Colonic mucosa (tissue), 4 donors: Measurements from ENCODE around the gene GRID1. TPM values are rescaled to one million over a fixed set of nuclear protein-coding genes. Genes with fewer than 3 reads are reported as not detected.

Experiments used
- DNase-seq: peaks from one replicate; pipeline ENCODE4 v3.0.0-alpha.2; 2020
- H3K27ac ChIP-seq: fragments of 200-600 bp; one replicate; pipeline ENCODE4 v1.8.0; 2021
- H3K27me3 ChIP-seq: fragments of 200-600 bp; one replicate; pipeline ENCODE4 v1.8.0; 2021
- H3K36me3 ChIP-seq: fragments of 200-600 bp; one replicate; pipeline ENCODE4 v1.8.0; 2021
- H3K4me1 ChIP-seq: fragments of 200-600 bp; one replicate; pipeline ENCODE4 v1.8.0; 2021; ENCODE audit warnings: mild to moderate bottlenecking
- H3K4me3 ChIP-seq: fragments of 200-600 bp; one replicate; pipeline ENCODE4 v1.8.0; 2021
- H3K9ac ChIP-seq, 2 donors: one replicate each; pipeline ENCODE4 v1.7.0; 2013; ENCODE audit warnings: control low read depth in 2 of 2, low read depth in 2 of 2, low read length in 2 of 2
- H3K9me3 ChIP-seq: fragments of 200-600 bp; one replicate; pipeline ENCODE4 v1.8.0; 2021
- intact Hi-C: fragments of 100-400 bp; cut with DNase I; formaldehyde crosslinking; loops from one replicate; pipeline ENCODE4 v1.14.1; 2022
- total RNA-seq, 2 donors: library from RNA; stranded (reverse); fragmentation: NEBNext Ultra II Directional in 1 of 2; extraction: Animal tissue kit (Norgen Biotek cat#: 25700) in 1 of 2; gene quantifications; one replicate each; pipeline ENCODE4 v1.2.1, GENCODE V29; 2021
- TF ChIP-seq, protein P1 (sequence below): fragments of 200-600 bp; IDR thresholded peaks from one replicate; pipeline ENCODE4 v1.8.0; 2022; ENCODE audit warnings: antibody characterized with exemption, mild to moderate bottlenecking
- donor health status: healthy.
- donor health status: DM: no; HTN: no; CAD: no.
- donor health status: DM: no; HTN: no; CAD: no.

The GRID1 gene
- total RNA-seq, 2 donors from 2014 or later, result 0.30 to 0.37 TPM

DNA sequence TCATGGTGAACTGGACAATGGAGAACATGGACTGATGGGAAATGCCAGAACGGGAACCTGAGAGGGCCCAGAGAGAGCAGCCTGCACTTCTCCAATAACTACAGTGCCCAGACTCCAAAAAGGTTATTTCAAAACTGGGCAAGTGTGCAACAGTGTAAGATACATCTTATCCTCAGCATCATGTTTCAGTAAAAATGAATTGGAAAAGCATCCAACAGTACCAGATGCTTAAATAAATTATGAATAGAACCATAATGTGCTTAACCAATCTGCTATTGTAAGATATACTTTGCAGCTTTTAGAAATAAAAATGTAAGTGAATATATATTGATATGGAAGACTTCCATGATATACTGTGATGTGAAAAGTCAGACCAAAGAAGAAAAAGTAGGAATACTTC lies 303.3 kb downstream of the GRID1 start:
- H3K36me3 ChIP-seq, result no peaks in the 10 kb centered on the region
- no peaks in the 10 kb centered on the region for H3K4me1 ChIP-seq
- TF ChIP-seq, protein P1, sequence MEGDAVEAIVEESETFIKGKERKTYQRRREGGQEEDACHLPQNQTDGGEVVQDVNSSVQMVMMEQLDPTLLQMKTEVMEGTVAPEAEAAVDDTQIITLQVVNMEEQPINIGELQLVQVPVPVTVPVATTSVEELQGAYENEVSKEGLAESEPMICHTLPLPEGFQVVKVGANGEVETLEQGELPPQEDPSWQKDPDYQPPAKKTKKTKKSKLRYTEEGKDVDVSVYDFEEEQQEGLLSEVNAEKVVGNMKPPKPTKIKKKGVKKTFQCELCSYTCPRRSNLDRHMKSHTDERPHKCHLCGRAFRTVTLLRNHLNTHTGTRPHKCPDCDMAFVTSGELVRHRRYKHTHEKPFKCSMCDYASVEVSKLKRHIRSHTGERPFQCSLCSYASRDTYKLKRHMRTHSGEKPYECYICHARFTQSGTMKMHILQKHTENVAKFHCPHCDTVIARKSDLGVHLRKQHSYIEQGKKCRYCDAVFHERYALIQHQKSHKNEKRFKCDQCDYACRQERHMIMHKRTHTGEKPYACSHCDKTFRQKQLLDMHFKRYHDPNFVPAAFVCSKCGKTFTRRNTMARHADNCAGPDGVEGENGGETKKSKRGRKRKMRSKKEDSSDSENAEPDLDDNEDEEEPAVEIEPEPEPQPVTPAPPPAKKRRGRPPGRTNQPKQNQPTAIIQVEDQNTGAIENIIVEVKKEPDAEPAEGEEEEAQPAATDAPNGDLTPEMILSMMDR, result no peak
- H3K9ac ChIP-seq, result no peak overlapping the region
- no peak for DNase-seq
- no peaks in the 10 kb centered on the region for H3K27me3 ChIP-seq
- H3K9me3 ChIP-seq, result no peaks in the 10 kb centered on the region
- H3K27ac ChIP-seq, result no peak overlapping the region
- H3K4me3 ChIP-seq, result no peak overlapping the region
- intact Hi-C loops, result no loop called here

DNA sequence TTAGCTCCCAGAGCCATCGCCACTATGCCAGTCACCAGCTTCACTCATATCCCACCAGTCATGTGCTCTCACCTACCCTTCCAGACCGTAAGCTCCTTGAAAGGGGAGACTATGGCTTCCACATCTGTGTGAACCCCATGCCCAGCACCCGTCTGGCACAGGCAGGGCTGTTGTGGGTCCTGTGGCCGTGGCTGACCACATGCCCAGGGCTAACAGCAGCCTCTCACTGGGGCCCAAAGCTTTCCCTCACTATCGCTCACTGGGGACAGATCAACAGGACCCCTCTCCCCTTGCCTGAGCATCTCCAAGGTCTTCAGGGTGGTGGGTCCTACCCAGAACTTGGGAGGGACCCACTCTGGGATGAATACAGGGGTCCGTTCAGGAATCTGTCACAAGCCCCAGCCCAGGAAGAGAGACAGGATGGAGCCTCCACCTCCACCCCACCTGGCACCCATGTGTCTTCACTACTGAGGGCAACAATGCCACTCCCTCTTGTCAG lies 303.9 kb downstream of the GRID1 start:
- H3K36me3 ChIP-seq, result no peaks in the 10 kb centered on the region
- H3K4me1 ChIP-seq, result no peaks in the 10 kb centered on the region
- TF ChIP-seq, protein P1, result no peak
- H3K9me3 ChIP-seq, result no peaks in the 10 kb centered on the region
- no peak overlapping the region for H3K27ac ChIP-seq
- no peak overlapping the region for H3K4me3 ChIP-seq
- intact Hi-C loops, result no loop called here
- H3K9ac ChIP-seq, result no peak overlapping the region
- H3K27me3 ChIP-seq, result no peaks in the 10 kb centered on the region
- no peak for DNase-seq

DNA sequence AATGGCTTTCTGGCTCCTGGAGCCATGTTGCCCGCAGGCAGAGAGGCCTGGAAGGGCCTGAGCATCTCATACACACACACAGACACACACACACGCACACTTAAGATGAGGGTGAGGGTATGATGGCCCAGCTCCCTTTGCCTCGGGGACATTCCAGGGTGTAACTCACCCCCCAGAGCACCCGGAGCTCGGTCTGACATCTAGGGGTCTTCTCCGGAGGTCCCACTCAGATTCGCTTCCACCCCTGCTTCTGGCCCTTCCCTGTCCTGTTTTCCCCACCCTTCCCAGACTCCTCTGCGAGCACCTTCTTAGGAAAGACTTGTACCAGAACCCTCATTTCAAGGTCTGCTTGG lies 304.4 kb downstream of the GRID1 start:
- Histone ChIP-seq H3K9me3 (no peaks in the 10 kb centered on the region), H3K27ac (no peak overlapping the region), H3K4me1 (no peaks in the 10 kb centered on the region), H3K36me3 (no peaks in the 10 kb centered on the region), H3K9ac (no peak overlapping the region), H3K27me3 (no peaks in the 10 kb centered on the region), H3K4me3 (no peak overlapping the region)
- TF ChIP-seq, protein P1, result no peak
- intact Hi-C loops, result no loop called here
- DNase-seq, result no peak

DNA sequence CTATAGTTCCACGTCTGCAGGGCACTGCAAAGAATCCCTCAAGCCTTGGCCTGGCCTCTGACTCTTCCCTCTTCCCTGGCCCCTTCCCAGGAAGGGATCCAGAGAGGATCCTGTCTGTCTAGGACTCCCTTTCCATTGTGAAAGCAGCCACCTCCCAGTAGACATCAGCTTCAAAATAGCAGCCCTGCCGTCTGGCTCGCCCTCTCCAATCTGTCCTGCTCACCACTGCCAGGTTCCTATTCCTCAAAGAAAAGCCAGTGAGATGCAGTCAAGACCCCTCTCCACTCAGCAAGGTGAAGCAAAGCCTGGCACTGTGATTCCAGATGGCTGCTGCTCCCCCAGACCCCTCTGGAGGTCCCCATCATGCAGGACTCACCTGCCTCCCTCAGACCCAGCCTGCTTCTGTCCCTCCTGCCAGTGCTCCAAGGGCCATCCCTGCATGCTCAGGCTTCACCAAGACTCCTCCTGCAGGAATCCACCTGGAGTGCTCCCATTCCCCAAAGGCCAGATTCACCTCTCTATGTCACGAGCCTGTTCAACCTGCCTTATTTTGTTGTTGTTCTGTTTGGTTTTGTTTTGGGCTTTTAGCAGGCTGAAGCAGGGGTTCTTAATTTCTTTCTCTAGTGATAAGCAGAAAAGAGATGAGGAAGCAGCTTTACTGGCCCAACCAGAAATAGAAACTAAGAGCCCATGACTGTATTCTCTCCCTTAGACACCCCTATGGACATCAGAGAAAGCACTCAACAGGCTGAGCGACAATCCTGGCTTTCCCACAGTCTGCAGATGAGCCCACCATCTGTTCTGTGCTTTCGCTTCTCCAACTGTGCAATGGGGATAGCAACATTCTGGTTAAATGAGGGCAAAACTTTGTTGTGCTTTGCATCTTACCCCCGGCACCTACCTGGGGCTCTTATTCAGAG lies 305.1 kb downstream of the GRID1 start:
- H3K9ac ChIP-seq, result no peak overlapping the region
- intact Hi-C loops, result no loop called here
- no peak overlapping the region for H3K4me3 ChIP-seq
- no peaks in the 10 kb centered on the region for H3K36me3 ChIP-seq
- no peaks in the 10 kb centered on the region for H3K4me1 ChIP-seq
- TF ChIP-seq, protein P1, result no peak
- no peak for DNase-seq
- H3K27ac ChIP-seq, result no peak overlapping the region
- H3K9me3 ChIP-seq, result no peaks in the 10 kb centered on the region
- no peaks in the 10 kb centered on the region for H3K27me3 ChIP-seq

DNA sequence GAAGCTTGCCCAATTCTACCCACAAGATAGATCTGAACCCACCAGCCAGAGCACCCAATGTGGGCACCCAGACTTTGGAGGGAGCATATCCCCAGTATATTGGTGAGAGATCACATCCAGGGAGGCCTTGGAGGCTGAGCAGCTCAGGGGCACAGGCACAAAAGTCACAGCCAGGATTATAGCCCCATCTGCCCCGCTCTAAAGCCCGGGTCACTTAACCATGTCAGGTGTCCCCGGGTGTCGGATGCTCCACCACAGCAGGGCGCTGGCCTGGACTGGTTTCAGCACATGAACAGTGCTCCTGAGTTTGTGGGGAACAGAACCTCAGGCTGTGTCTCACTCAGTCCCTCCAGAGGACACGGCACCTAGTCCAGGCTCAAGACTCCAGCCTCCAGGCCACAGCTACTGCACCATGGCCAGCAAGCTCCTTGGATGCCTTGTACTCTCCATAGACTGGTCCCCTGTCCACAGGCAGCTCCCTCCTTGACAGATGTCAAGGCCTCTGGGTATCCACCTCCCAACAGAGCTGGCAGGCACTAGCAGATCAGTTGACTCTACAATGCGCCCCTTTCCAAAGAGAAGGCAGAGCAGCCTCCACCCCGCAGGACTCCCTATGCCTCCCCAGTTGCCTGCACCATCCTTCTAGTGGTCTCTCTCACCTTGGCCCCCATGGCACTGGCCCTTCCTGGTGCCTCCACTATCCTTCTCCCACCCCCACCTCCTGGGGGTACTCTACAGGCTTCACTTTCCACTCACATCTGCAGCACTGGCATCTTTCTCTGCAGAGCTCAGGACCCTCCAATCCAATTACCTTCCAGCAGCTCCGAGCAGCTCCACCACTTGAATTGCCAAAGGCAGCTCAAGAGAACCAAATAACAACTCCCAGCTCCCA lies 306.0 kb downstream of the GRID1 start:
- intact Hi-C loops, result no loop called here
- no peaks in the 10 kb centered on the region for H3K36me3 ChIP-seq
- H3K9ac ChIP-seq, result no peak overlapping the region
- H3K4me3 ChIP-seq, result no peak overlapping the region
- H3K9me3 ChIP-seq, result no peaks in the 10 kb centered on the region
- H3K4me1 ChIP-seq, result no peaks in the 10 kb centered on the region
- TF ChIP-seq, protein P1, result no peak
- no peaks in the 10 kb centered on the region for H3K27me3 ChIP-seq
- no peak for DNase-seq
- H3K27ac ChIP-seq, result no peak overlapping the region
